ENCODE measurements around the gene KRTAP20-4. TPM values are rescaled to one million over a fixed set of nuclear protein-coding genes. Genes with fewer than 3 reads are reported as not detected.

The KRTAP20-4 gene
- total RNA-seq, 2 donors from 2014 or later = not detected

GRCh38 chr21:30638686-30639085 lies 18.3 kb downstream of the KRTAP20-4 start:
- ATAC-seq (ENCODE audit: insufficient number of reproducible peaks, low FRiP score, low read depth) = no peak
- TF ChIP-seq CTCF (IDR thresholded peaks at IDR 0.05) = no peak
- Histone ChIP-seq H3K27ac (no peak overlapping the region), H3K27me3 (replicated peaks; ENCODE audit: insufficient read depth) (no peaks in the 10 kb centered on the region), H3K36me3 (no peaks in the 10 kb centered on the region), H3K9me3 (no peaks in the 10 kb centered on the region), H3K4me1 (ENCODE audit: control insufficient read depth in 1 of 2, low read depth in 2 of 2) (no peaks in the 10 kb centered on the region), H3K4me3 (no peak overlapping the region)
- DNase-seq (ENCODE audit: low spot score) = no peak

- H3K27me3 ChIP-seq (replicated peaks; ENCODE audit: insufficient read depth) = no peaks in the 10 kb centered on the region
- no peak for DNase-seq (ENCODE audit: low spot score)
- H3K4me3 ChIP-seq = no peak within 1 kb of the TSS
- H3K4me1 ChIP-seq (ENCODE audit: control insufficient read depth in 1 of 2, low read depth in 2 of 2) = no peaks in the 10 kb centered on the region
- TF ChIP-seq CTCF (IDR thresholded peaks at IDR 0.05) = no peak
- no peak within 1 kb of the TSS for H3K27ac ChIP-seq
- H3K9me3 ChIP-seq = no peaks in the 10 kb centered on the region
- ATAC-seq (ENCODE audit: insufficient number of reproducible peaks, low FRiP score, low read depth) = no peak
- no peaks in the 10 kb centered on the region for H3K36me3 ChIP-seq
Measured at GRCh38 chr21:30642564-30642963, 22.1 kb downstream of the KRTAP20-4 start, which contains the start of gene KRTAP20-3. Gene KRTAP20-3, plus strand, starts transcription at chr21:30642864.

- ATAC-seq (ENCODE audit: insufficient number of reproducible peaks, low FRiP score, low read depth) = no peak
- Histone ChIP-seq H3K4me1 (ENCODE audit: control insufficient read depth in 1 of 2, low read depth in 2 of 2) (no peaks in the 10 kb centered on the region), H3K4me3 (no peak overlapping the region), H3K27ac (no peak overlapping the region), H3K9me3 (no peaks in the 10 kb centered on the region), H3K36me3 (no peaks in the 10 kb centered on the region), H3K27me3 (replicated peaks; ENCODE audit: insufficient read depth) (no peaks in the 10 kb centered on the region)
- no peak for TF ChIP-seq CTCF (IDR thresholded peaks at IDR 0.05)
- no peak for DNase-seq (ENCODE audit: low spot score)
Measured at GRCh38 chr21:30646904-30647414, 26.5 kb downstream of the KRTAP20-4 start.

- Histone ChIP-seq H3K36me3 (no peaks in the 10 kb centered on the region), H3K27me3 (replicated peaks; ENCODE audit: insufficient read depth) (no peaks in the 10 kb centered on the region), H3K4me3 (no peak overlapping the region), H3K27ac (no peak overlapping the region), H3K4me1 (ENCODE audit: control insufficient read depth in 1 of 2, low read depth in 2 of 2) (no peaks in the 10 kb centered on the region), H3K9me3 (no peaks in the 10 kb centered on the region)
- ATAC-seq (ENCODE audit: insufficient number of reproducible peaks, low FRiP score, low read depth) = no peak
- TF ChIP-seq CTCF (IDR thresholded peaks at IDR 0.05) = no peak
- DNase-seq (ENCODE audit: low spot score) = no peak
Measured at GRCh38 chr21:30652891-30653290, 32.5 kb downstream of the KRTAP20-4 start.

- DNase-seq (ENCODE audit: low spot score) (no peak), ATAC-seq (ENCODE audit: insufficient number of reproducible peaks, low FRiP score, low read depth) (no peak)
- TF ChIP-seq CTCF (IDR thresholded peaks at IDR 0.05) = no peak
- Histone ChIP-seq H3K36me3 (no peaks in the 10 kb centered on the region), H3K9me3 (no peaks in the 10 kb centered on the region), H3K27me3 (replicated peaks; ENCODE audit: insufficient read depth) (no peaks in the 10 kb centered on the region), H3K27ac (no peak overlapping the region), H3K4me3 (no peak overlapping the region), H3K4me1 (ENCODE audit: control insufficient read depth in 1 of 2, low read depth in 2 of 2) (no peaks in the 10 kb centered on the region)
Measured at GRCh38 chr21:30668776-30669175, 48.3 kb downstream of the KRTAP20-4 start.

Other genes starting within 250 kb of the KRTAP20-4 start
- not detected for gene KRTAP13-2, start 248.4 kb upstream of the KRTAP20-4 start, total RNA-seq
- gene KRTAP13-1, start 224.6 kb upstream of the KRTAP20-4 start, total RNA-seq = not detected
- gene KRTAP13-3, start 194.7 kb upstream of the KRTAP20-4 start, total RNA-seq = not detected
- gene KRTAP13-4, start 190.4 kb upstream of the KRTAP20-4 start, total RNA-seq = not detected
- gene KRTAP15-1, start 180.4 kb upstream of the KRTAP20-4 start, total RNA-seq = not detected
- gene KRTAP19-1, start 140.3 kb upstream of the KRTAP20-4 start, total RNA-seq = not detected
- not detected for gene KRTAP19-2, start 133.2 kb upstream of the KRTAP20-4 start, total RNA-seq
- gene KRTAP19-3, start 128.6 kb upstream of the KRTAP20-4 start, total RNA-seq = not detected
- gene KRTAP19-4, start 123.5 kb upstream of the KRTAP20-4 start, total RNA-seq = not detected
- gene KRTAP19-5, start 118.5 kb upstream of the KRTAP20-4 start, total RNA-seq = not detected
- gene KRTAP19-6, start 78.8 kb upstream of the KRTAP20-4 start, total RNA-seq = not detected
- gene KRTAP19-7, start 59.3 kb upstream of the KRTAP20-4 start, total RNA-seq = not detected
- not detected for gene KRTAP22-2, start 30.2 kb upstream of the KRTAP20-4 start, total RNA-seq
- not detected for gene KRTAP6-3, start 28.2 kb upstream of the KRTAP20-4 start, total RNA-seq
- not detected for gene KRTAP6-2, start 21.7 kb upstream of the KRTAP20-4 start, total RNA-seq
- not detected for gene KRTAP22-1, start 19.5 kb upstream of the KRTAP20-4 start, total RNA-seq
- not detected for gene KRTAP6-1, start 6.7 kb upstream of the KRTAP20-4 start, total RNA-seq
- gene KRTAP20-1, start 4.2 kb upstream of the KRTAP20-4 start, total RNA-seq = not detected
- not detected for gene KRTAP20-2, start 14.6 kb downstream of the KRTAP20-4 start, total RNA-seq
- gene KRTAP20-3, start 22.2 kb downstream of the KRTAP20-4 start, total RNA-seq = not detected
- gene KRTAP21-3, start 98.2 kb downstream of the KRTAP20-4 start, total RNA-seq = not detected
- gene KRTAP21-2, start 126.6 kb downstream of the KRTAP20-4 start, total RNA-seq = not detected
- gene KRTAP21-1, start 134.8 kb downstream of the KRTAP20-4 start, total RNA-seq = not detected
- not detected for gene KRTAP8-1, start 192.6 kb downstream of the KRTAP20-4 start, total RNA-seq
- not detected for gene KRTAP7-1, start 209.1 kb downstream of the KRTAP20-4 start, total RNA-seq

All from thoracic aorta (tissue), 2 donors.